Ovary (tissue), 9 donors: ENCODE data around the gene PHAF1. TPM values are rescaled to one million over a fixed set of nuclear protein-coding genes. Genes with fewer than 3 reads are reported as not detected.

Source experiments
- DNase-seq, 5 donors: peaks; one replicate each; pipeline ENCODE4 v3.0.0-alpha.2; 2019 to 2020
- H3K27ac ChIP-seq, 2 donors: fragments of 200-600 bp; one replicate each; pipeline versions ENCODE4 v1.5.1 to v1.8.0; 2019 to 2022
- H3K27me3 ChIP-seq: fragments of 200-600 bp; one replicate; pipeline ENCODE4 v1.8.0; 2022
- H3K36me3 ChIP-seq: fragments of 200-600 bp; sonication (generic); one replicate; pipeline ENCODE4 v1.5.1; 2019
- H3K4me1 ChIP-seq: one replicate; pipeline ENCODE4 v1.8.1; 2013; ENCODE audit warnings: mild to moderate bottlenecking, moderate library complexity; ENCODE audit not compliant: insufficient read depth
- H3K4me3 ChIP-seq: fragments of 200-600 bp; sonication (generic); one replicate; pipeline ENCODE4 v1.5.1; 2017
- H3K9me3 ChIP-seq, 2 donors: fragments of 200-600 bp in 1 of 2; sonication (generic) in 1 of 2; one replicate each; pipeline versions ENCODE4 v1.5.1 to v1.8.1; 2013 to 2019; ENCODE audit warnings: mild to moderate bottlenecking in 1 of 2, moderate library complexity in 1 of 2
- EP300 ChIP-seq: sonication (generic); formaldehyde crosslinking; IDR thresholded peaks from one replicate; pipeline ENCODE4 v1.6.1; 2017; ENCODE audit warnings: antibody characterized with exemption
- POLR2A ChIP-seq: fragments of 450-650 bp; IDR thresholded peaks from one replicate; pipeline ENCODE4 v1.6.1; 2017; ENCODE audit warnings: antibody characterized with exemption, mild to moderate bottlenecking, moderate library complexity
- WGBS, 3 donors: extraction: QIAGEN DNeasy Blood & Tissue Kit in 1 of 3; methylation state at CpG; one replicate each; pipeline versions ENCODE4 v1.1.5 to v1.1.7; 2013 to 2017; 5-methylcytosine and 5-hydroxymethylcytosine counted together
- intact Hi-C, 4 donors: fragments of 100-400 bp; cut with DNase I; formaldehyde crosslinking; loops; one replicate each; pipeline versions ENCODE4 v1.11.0 to v1.15.1; 2022 to 2023
- polyA plus RNA-seq, 2 donors: library from polyadenylated mRNA; stranded (reverse); fragments of 200-250 nt in 1 of 2; fragments of 350-450 nt in 1 of 2; fragmentation: Illumina TruSeq in 1 of 2; extraction: RNeasy Lipid Tissue Mini Kit (QIAGEN cat#74804) in 1 of 2; gene quantifications; one replicate each; pipeline ENCODE4 v1.2.3, GENCODE V29; 2013 to 2014
- total RNA-seq, 7 donors: library from RNA; depleted of rRNA in 2 of 7; stranded (reverse); fragments of >200 nt in 2 of 7; fragmentation: NEBNext Ultra II Directional in 3 of 7; extraction: Animal tissue kit (Norgen Biotek cat#: 25700) in 3 of 7; gene quantifications; one replicate each; pipeline versions ENCODE4 v1.1.0 to v1.2.4, GENCODE V29; 2016 to 2023
- TF ChIP-seq, protein P1 (sequence below), 3 donors: fragments of 450-650 bp in 2 of 3; fragments of 200-600 bp in 1 of 3; IDR thresholded peaks; one replicate each; pipeline versions ENCODE4 v1.5.1 to v1.8.0; 2016 to 2022; ENCODE audit warnings: antibody characterized with exemption in 3 of 3, mild to moderate bottlenecking in 1 of 3
- donor health status: DM: no; HTN: no; CAD: no; lungs with moderate emphysema.
- donor health status: DM: no; HTN: no; CAD: no.
- donor health status: Bipolar disorder and iron deficiency.
- donor health status: DM: yes; HTN: yes; CAD: no.
- donor health status: DM: no; HTN: no; CAD: no.
- donor health status: DM: yes; HTN: yes; CAD: no.

Gene PHAF1
- total and polyA plus RNA-seq, 9 donors: 9.0 to 25.1 (median 14.9) TPM

- intact Hi-C loops: no loop called here
- H3K4me1 ChIP-seq: peaks cover 21% of the 10 kb centered on the region
- no peaks in the 10 kb centered on the region for H3K27me3 ChIP-seq
- TF ChIP-seq, protein P1, sequence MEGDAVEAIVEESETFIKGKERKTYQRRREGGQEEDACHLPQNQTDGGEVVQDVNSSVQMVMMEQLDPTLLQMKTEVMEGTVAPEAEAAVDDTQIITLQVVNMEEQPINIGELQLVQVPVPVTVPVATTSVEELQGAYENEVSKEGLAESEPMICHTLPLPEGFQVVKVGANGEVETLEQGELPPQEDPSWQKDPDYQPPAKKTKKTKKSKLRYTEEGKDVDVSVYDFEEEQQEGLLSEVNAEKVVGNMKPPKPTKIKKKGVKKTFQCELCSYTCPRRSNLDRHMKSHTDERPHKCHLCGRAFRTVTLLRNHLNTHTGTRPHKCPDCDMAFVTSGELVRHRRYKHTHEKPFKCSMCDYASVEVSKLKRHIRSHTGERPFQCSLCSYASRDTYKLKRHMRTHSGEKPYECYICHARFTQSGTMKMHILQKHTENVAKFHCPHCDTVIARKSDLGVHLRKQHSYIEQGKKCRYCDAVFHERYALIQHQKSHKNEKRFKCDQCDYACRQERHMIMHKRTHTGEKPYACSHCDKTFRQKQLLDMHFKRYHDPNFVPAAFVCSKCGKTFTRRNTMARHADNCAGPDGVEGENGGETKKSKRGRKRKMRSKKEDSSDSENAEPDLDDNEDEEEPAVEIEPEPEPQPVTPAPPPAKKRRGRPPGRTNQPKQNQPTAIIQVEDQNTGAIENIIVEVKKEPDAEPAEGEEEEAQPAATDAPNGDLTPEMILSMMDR (IDR thresholded peaks at IDR 0.05): no peak
- TF ChIP-seq EP300 (no peak), POLR2A (no peak)
- no peaks in the 10 kb centered on the region for H3K9me3 ChIP-seq
- no peak overlapping the region for H3K4me3 ChIP-seq
- H3K36me3 ChIP-seq: no peaks in the 10 kb centered on the region
- peak overlapping the region in 1 of 2 donors; percentile 77 for H3K27ac ChIP-seq
- no peak for DNase-seq
- WGBS, 3 donors: 32 to 50% (median 40%) methylated on average over 35 to 44 of the region's 44 CpGs
Measured at GRCh38 chr16:67162506-67163163, 52.9 kb downstream of the PHAF1 start.

- Histone ChIP-seq H3K27me3 (no peaks in the 10 kb centered on the region), H3K9me3 (no peaks in the 10 kb centered on the region), H3K27ac (peak overlapping the region; percentile 39 to 77), H3K36me3 (no peaks in the 10 kb centered on the region), H3K4me1 (peaks cover 21% of the 10 kb centered on the region), H3K4me3 (peak overlapping the region; percentile 33)
- WGBS, 3 donors: 5 to 20% (median 5%) methylated on average over 20 to 99 of the region's 99 CpGs
- DNase-seq: peak; percentile 73 to 88 (median 76)
- intact Hi-C loops: no loop called here
- no peak for TF ChIP-seq EP300
- TF ChIP-seq POLR2A: peak; percentile 41
- TF ChIP-seq, protein P1 (IDR thresholded peaks at IDR 0.05): no peak
Measured at GRCh38 chr16:67163164-67163998, 53.6 kb downstream of the PHAF1 start.

GRCh38 chr16:67163999-67164558 is 54.3 kb downstream of the PHAF1 start:
- Histone ChIP-seq H3K36me3 (no peaks in the 10 kb centered on the region), H3K27ac (peak overlapping the region; percentile 39 to 77), H3K4me3 (peak overlapping the region; percentile 33), H3K4me1 (peaks cover 19% of the 10 kb centered on the region), H3K27me3 (no peaks in the 10 kb centered on the region), H3K9me3 (no peaks in the 10 kb centered on the region)
- DNase-seq: peak; percentile 60 to 83 (median 73)
- no peak for TF ChIP-seq POLR2A
- TF ChIP-seq, protein P1 (IDR thresholded peaks at IDR 0.05): no peak
- WGBS, 3 donors: 1 to 3% (median 2%) methylated on average over 34 of the region's 34 CpGs
- intact Hi-C loops: no loop called here

DNA sequence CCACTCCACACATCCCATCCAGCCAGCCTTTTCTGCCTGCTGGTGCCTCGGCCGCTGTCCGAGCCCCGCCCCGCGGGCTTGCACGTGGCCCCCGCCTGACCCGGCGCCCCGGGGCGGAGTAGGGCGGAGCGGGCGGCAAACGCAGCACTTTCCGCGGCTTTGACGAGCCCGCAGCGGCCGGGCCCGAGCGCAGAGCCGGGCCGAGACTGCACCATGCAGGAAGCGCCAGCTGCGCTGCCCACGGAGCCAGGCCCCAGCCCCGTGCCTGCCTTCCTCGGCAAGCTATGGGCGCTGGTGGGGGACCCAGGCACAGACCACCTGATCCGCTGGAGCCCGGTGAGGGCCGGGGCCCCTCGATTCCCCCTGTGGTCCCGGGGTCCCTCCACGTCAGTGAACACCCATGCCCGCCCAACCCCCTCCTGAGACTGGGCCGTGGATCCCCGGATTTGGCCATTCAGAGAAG is 54.9 kb downstream of the PHAF1 start, which contains the start of gene HSF4:
Gene HSF4, plus strand, starts transcription at position 147 of the 463 bp plus-strand sequence. Its CDS starts 67 bp downstream, at position 214.
- intact Hi-C loops: no loop called here
- WGBS, 3 donors: 1 to 4% (median 3%) methylated on average over 39 to 41 of the region's 41 CpGs
- TF ChIP-seq EP300 (no peak), POLR2A (no peak)
- TF ChIP-seq, protein P1 (IDR thresholded peaks at IDR 0.05): no peak
- Histone ChIP-seq H3K4me3 (peak within 1 kb of the TSS; percentile 33), H3K27me3 (no peaks in the 10 kb centered on the region), H3K36me3 (no peaks in the 10 kb centered on the region), H3K27ac (peak within 1 kb of the TSS; percentile 73 to 77), H3K9me3 (no peaks in the 10 kb centered on the region), H3K4me1 (peaks cover 22% of the 10 kb centered on the region)
- peak; percentile 69 to 84 (median 71) for DNase-seq
